Glomerular visceral epithelial cell (primary cell): ENCODE data around the gene APOA1.
A peak's percentile ranks its signal among the peaks of the same experiment; 100 is the strongest.

Experiments used
- DNase-seq: peaks from one replicate; pipeline ENCODE4 v3.0.0-alpha.2; 2016; ENCODE audit errors: extremely low spot score

The APOA1 gene

GRCh38 chr11:116837231-116838091, at the start of gene APOA1:
APOA1 (minus strand) TSS chr11:116837622; CDS start chr11:116837387, 235 bp downstream.
- DNase-seq = no peak

- no peak for DNase-seq
These were observed 48.7 kb upstream of the APOA1 start for GRCh38 chr11:116885951-116886655.

GRCh38 chr11:116882386-116882785, 45.0 kb upstream of the APOA1 start:
- DNase-seq = peak; percentile 8

- no peak for DNase-seq
These were observed 43.7 kb upstream of the APOA1 start for GRCh38 chr11:116881143-116881542.

GRCh38 chr11:116879800-116880625, 42.6 kb upstream of the APOA1 start:
- peak; percentile 61 for DNase-seq

- DNase-seq = no peak
These were observed 39.2 kb upstream of the APOA1 start for GRCh38 chr11:116876656-116877055.

- DNase-seq = no peak
These were observed 37.8 kb upstream of the APOA1 start for GRCh38 chr11:116875194-116875593.

- no peak for DNase-seq
These were observed 36.8 kb upstream of the APOA1 start for GRCh38 chr11:116874251-116874650.

GRCh38 chr11:116873381-116873780, 36.0 kb upstream of the APOA1 start:
- DNase-seq = no peak

- peak; percentile 63 for DNase-seq
These were observed 33.8 kb upstream of the APOA1 start for GRCh38 chr11:116871248-116871647.

- DNase-seq = no peak
These were observed 32.6 kb upstream of the APOA1 start for GRCh38 chr11:116870054-116870453.

GRCh38 chr11:116869610-116870009, 32.2 kb upstream of the APOA1 start:
- no peak for DNase-seq

- no peak for DNase-seq
These were observed 30.6 kb upstream of the APOA1 start for GRCh38 chr11:116868066-116868465.

GRCh38 chr11:116867619-116868018, 30.2 kb upstream of the APOA1 start:
- DNase-seq = no peak

- DNase-seq = no peak
These were observed 29.5 kb upstream of the APOA1 start for GRCh38 chr11:116866804-116867455.

GRCh38 chr11:116865696-116866095, 28.3 kb upstream of the APOA1 start:
- DNase-seq = no peak

GRCh38 chr11:116864531-116864930, 27.1 kb upstream of the APOA1 start:
- no peak for DNase-seq

GRCh38 chr11:116862951-116863350, 25.5 kb upstream of the APOA1 start:
- DNase-seq = no peak

GRCh38 chr11:116862185-116862584, 24.8 kb upstream of the APOA1 start:
- DNase-seq = no peak

- DNase-seq = peak; percentile 15
These were observed 24.1 kb upstream of the APOA1 start for GRCh38 chr11:116861539-116861938.

GRCh38 chr11:116860303-116860702, 22.9 kb upstream of the APOA1 start:
- no peak for DNase-seq

- no peak for DNase-seq
These were observed 21.8 kb upstream of the APOA1 start for GRCh38 chr11:116859175-116859574.
